Posterior cingulate gyrus (tissue), 11 donors: Measurements from ENCODE around the gene MACROD2.

ENCODE experiments used
- DNase-seq, 10 donors: peaks; one replicate each; pipeline versions ENCODE4 v3.0.0 to v3.0.0-alpha.2; 2020 to 2021; ENCODE audit warnings: mixed read lengths in 3 of 10
- intact Hi-C: fragments of 100-400 bp; cut with DNase I; formaldehyde crosslinking; loops from one replicate; pipeline ENCODE4 v1.15.1; 2023

Gene MACROD2

GRCh38 chr20:15814911-15815310 lies 1819.6 kb downstream of the MACROD2 start:
- intact Hi-C loops = no loop called here
- no peak for DNase-seq

- DNase-seq = no peak
- intact Hi-C loops = no loop called here
These were observed 1822.0 kb downstream of the MACROD2 start for GRCh38 chr20:15817351-15817750.

- intact Hi-C loops = no loop called here
- no peak for DNase-seq
These were observed 1823.3 kb downstream of the MACROD2 start for GRCh38 chr20:15818651-15819071.

- intact Hi-C loops = no loop called here
- DNase-seq = no peak
These were observed 1828.4 kb downstream of the MACROD2 start for GRCh38 chr20:15823718-15824117.

GRCh38 chr20:15827628-15828027 lies 1832.3 kb downstream of the MACROD2 start:
- intact Hi-C loops = no loop called here
- DNase-seq = no peak

- intact Hi-C loops = no loop called here
- no peak for DNase-seq
These were observed 1835.9 kb downstream of the MACROD2 start for GRCh38 chr20:15831201-15831600.

- intact Hi-C loops = no loop called here
- DNase-seq = peak in 1 of 10 donors; percentile 69
These were observed 1837.2 kb downstream of the MACROD2 start for GRCh38 chr20:15832512-15832911.

GRCh38 chr20:15834857-15835256 lies 1839.5 kb downstream of the MACROD2 start:
- DNase-seq = no peak
- intact Hi-C loops = no loop called here

GRCh38 chr20:15835811-15836210 lies 1840.5 kb downstream of the MACROD2 start:
- intact Hi-C loops = no loop called here

GRCh38 chr20:15836634-15837033 lies 1841.3 kb downstream of the MACROD2 start:
- intact Hi-C loops = no loop called here
- DNase-seq = no peak

More at GRCh38 chr20:15835811-15836210, 1840.5 kb downstream of the MACROD2 start:
- DNase-seq = no peak

- no peak for DNase-seq
- intact Hi-C loops = no loop called here
These were observed 1842.2 kb downstream of the MACROD2 start for GRCh38 chr20:15837563-15837962.

- DNase-seq = no peak
- intact Hi-C loops = no loop called here
These were observed 1843.2 kb downstream of the MACROD2 start for GRCh38 chr20:15838466-15838865.

- DNase-seq = no peak
- intact Hi-C loops = no loop called here
These were observed 1845.5 kb downstream of the MACROD2 start for GRCh38 chr20:15840636-15841301.

- intact Hi-C loops = no loop called here
- no peak for DNase-seq
These were observed 1847.6 kb downstream of the MACROD2 start for GRCh38 chr20:15842872-15843271.

- intact Hi-C loops = no loop called here
- DNase-seq = no peak
These were observed 1848.5 kb downstream of the MACROD2 start for GRCh38 chr20:15843777-15844176.

- DNase-seq = no peak
- intact Hi-C loops = no loop called here
These were observed 1852.0 kb downstream of the MACROD2 start for GRCh38 chr20:15847196-15847784.

- no peak for DNase-seq
- intact Hi-C loops = no loop called here
These were observed 1852.8 kb downstream of the MACROD2 start for GRCh38 chr20:15848126-15848525.

GRCh38 chr20:15848995-15849610 lies 1853.8 kb downstream of the MACROD2 start:
- intact Hi-C loops = no loop called here
- DNase-seq = peak in 2 of 10 donors; percentile 68 to 81

GRCh38 chr20:15851576-15852215 lies 1856.4 kb downstream of the MACROD2 start:
- intact Hi-C loops = no loop called here
- DNase-seq = peak in 2 of 10 donors; percentile 51 to 60

GRCh38 chr20:15854911-15855310 lies 1859.6 kb downstream of the MACROD2 start:
- intact Hi-C loops = no loop called here
- no peak for DNase-seq

- intact Hi-C loops = no loop called here
- DNase-seq = no peak
These were observed 1862.0 kb downstream of the MACROD2 start for GRCh38 chr20:15857173-15857784.
